ENCODE data around the gene DRC3.

DRC3 gene

DNA sequence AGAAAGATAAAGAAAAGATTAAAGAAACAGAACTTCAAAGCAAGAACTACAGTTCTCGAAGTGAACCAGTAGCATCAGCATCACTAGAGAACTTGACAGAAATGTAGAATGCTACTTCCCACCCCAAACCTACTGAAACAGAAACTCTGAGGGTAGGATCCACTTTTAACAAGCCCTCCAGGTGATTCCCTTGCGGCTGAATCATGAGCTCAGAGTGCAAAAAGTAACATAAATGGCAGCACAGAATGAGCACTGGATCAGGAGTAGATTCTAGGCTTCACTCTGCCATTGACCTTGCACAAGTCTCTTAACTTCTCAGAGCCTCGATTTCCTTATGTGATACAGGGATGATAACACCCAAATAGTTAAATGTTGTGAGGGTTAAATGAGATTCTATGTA, 6.3 kb upstream of the DRC3 start:
- no peak for DNase-seq (ENCODE audit: low spot score)

DNA sequence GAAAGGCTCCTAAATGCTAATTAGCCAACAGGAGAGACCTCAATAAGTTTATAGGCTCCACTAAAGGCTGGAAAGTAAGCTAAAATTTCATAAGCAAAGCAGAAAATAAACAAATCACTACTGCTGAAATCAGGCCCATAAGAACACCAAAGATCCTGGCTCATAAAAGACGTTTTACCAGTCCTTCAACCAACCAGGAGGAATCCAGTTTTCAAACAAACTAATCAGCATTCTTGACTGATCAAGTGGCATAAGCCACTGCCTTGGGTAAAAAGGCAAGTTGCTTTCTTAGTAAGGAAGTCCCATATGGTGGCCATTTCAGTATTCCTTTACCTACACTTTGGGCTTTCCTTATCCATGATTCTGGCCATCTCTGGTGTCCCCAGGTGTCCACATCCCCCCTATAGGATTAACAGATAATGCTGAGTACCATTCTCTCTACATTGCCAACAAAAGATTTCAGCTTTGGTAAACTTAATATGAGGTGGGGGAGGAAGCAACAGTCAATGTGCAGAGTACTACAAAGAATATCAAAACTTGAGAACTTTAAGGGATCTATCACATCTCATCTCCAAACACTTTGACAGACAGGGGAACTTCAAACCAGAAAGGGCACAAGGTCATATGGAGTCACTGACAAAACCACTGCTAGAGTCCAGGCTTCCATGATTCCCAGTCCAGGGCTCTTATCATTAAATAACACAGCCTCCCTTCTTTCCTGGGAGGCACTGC, 1.8 kb upstream of the DRC3 start:
- no peak for DNase-seq (ENCODE audit: low spot score)

DNA sequence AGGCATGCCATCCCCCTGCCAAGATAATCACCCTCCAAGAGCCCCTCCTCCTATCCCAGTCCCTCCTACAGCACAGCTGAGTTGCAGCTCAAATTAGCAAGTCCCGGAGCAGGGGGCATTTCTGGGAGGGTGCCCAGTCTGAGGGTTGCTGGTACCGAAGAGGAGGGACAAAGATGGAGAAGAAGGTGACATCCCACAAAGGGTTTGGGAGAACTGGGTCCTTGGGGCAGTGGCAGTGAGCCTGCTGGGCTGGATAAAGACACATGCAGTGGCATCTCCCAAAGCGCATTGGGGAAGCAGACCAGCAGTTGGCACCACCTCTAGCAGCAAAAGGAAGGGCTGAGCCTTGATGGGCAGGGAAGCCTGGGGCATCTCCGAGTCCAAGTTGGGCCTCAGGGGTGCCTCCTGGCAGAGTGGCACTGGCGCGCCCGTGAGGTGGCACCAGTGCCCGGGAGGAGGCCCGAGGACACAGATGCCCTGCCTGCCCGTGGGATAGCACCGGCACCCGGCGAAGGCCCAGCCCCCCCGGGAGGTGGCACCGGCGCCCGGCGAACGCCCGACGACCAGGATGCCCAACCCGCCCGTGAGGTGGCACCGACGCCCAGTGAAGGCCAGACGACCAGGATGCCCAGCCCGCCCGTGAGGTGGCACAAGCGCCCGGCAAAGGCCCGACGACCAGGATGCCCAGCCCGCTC, 1.1 kb upstream of the DRC3 start:
- peak; percentile 6 for DNase-seq (ENCODE audit: low spot score)

- DNase-seq (ENCODE audit: low spot score), result no peak
These were observed 241 bp downstream of the DRC3 start for GRCh38 chr17:17972952-17973254.

DNA sequence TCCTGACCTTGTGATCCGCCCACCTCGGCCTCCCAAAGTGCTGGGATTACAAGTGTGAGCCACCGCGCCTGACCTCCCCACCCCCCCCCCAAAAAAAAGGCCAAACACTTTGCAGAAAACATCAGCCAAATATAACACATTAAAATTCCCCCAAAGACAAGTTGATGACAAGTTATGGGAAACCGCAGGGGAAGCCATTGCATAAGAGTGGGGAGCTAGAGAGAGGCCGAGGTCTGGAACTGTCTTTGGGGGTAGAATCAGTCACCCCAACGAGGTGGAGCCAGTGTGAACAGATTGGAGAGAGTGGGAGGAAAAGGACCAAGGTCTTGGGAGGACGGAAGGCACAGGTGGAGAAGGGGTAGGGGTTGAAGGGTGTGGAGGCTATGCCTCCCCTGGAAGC, 2.8 kb downstream of the DRC3 start:
- DNase-seq (ENCODE audit: low spot score), result no peak

DNA sequence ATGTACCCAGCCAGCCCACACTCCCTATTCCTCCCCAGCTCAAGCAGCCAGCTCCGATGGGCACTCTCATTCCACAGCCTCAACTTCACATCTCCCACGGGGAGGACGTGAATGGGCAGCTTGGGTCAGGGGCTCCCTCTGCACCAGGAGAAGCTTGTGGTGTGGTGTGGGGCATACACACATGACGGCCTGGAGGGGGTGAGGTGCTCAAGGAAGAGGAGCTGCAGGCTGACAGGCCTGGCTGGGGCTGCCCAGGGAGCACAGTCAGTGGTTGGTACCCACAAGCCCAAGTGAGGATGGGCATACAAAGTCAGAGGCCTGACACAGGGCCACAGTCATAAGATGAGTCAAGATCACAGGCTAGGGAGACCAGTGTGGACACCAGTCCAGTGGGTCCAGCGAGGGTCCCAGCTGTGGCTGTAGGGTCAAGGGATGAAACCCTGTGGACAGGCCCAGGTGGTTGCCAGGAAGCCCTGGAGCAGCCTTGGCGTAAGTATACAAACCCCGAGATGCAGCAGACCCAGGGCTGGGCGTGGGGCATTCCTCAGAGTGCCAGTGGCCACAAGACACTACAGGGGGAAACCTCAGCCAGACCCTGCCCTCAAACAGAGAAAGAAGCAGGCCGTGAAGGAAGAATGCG, 4.4 kb downstream of the DRC3 start:
- no peak for DNase-seq (ENCODE audit: low spot score)

DNA sequence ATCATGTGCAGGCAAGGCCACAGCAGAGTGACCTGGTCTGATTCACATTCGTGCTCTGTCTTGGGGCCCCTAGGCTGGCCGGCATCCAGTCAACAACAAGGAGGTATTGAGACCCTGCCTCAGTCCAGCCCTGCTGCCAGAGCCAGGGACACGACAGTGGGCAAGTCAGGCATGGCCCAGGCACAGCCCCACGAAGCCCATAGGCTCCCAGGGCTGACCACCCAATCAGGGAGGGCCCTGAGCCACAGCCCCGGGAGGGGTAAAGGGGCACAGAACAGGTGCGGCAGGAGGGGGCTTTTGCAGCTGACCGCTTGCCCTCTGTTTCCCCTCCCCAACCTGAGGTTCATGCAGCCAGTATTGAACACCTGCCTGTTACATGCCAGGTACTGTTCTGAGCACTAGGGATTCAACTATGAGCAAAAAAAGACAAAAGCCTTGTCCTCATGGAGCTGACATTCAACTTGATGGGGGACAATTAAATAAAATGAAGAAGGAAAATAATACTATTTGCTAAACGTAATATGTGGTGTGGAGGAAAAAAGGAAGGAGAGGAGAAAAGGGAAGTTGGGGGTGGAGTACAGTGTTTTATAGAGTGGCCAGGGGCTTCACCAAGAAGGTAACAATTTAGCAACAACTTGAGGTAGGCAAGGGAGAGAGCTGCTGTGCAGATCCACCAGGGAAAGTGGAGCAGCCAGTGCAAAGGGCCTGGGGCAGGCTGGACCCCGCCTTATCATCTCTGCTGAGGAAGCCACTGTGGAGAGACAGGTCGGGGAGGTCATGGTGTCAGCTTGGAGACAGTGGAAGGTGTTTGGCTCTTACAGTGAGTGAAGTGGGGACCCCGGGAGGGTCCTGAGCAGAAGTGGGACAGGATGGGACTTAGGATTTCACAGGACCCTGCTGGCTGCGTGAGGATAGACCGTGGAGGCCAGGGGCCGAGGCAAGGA, 6.1 kb downstream of the DRC3 start:
- DNase-seq (ENCODE audit: low spot score), result no peak

DNA sequence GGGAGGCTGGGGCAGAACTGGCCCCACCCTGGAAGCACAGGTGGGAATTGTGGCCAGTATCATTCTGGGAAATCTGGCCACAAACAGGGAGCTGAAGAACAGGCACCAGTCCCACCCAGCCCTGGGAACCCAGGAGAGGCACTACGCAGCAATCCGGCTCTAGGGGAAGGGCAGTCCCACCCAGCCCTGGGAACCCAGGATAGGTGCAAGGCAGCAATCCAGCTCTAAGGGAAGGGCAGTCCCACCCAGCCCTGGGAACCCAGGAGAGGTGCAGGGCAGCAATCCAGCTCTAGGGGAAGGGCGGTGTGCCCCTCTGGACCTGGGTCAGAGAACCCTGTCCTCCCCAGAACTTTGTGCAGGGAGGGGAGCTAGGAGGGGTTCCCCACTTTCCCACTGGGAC, 7.1 kb downstream of the DRC3 start:
- no peak for DNase-seq (ENCODE audit: low spot score)

- no peak for DNase-seq (ENCODE audit: low spot score)
These were observed 8.7 kb downstream of the DRC3 start for GRCh38 chr17:17981330-17981729.

GRCh38 chr17:17982801-17983200, 10.1 kb downstream of the DRC3 start:
- DNase-seq (ENCODE audit: low spot score), result no peak

DNA sequence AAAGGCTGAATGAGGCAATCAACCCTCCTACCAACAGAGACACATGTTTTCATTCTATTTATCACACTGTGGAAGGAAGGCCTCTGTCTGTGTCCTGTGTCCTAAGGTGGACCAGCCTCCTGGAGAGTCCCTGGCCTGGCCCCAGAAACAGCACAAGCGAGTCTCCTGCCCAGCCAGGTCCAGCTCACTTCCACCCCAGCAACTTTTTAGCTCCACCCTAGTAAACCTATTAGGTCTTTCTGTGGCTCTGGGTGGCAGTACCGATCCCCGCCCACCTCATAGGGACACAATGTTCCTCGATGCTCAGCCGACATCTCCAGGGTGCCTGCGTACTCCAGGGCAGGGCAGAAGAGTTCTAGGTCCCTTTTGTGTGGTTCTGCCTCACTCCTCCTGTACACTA, 10.7 kb downstream of the DRC3 start:
- DNase-seq (ENCODE audit: low spot score), result no peak

DNA sequence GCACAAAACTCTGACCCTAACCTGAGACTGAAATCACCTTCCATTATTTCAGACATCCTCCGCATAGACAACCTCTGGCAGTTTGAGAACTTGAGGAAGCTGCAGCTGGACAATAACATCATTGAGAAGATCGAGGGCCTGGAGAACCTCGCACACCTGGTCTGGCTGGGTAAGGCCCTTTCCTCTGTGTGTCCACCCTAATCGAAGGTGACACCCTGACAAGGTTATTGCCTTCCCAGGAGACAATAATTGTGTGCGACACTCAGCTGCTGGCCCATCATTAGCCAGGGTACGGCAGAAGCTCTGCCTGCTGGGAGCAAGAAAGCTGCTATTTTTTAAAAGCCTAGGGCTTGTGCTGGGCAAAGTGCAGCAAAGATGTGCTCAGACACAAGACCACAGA, 11.1 kb downstream of the DRC3 start:
- no peak for DNase-seq (ENCODE audit: low spot score)

DNA sequence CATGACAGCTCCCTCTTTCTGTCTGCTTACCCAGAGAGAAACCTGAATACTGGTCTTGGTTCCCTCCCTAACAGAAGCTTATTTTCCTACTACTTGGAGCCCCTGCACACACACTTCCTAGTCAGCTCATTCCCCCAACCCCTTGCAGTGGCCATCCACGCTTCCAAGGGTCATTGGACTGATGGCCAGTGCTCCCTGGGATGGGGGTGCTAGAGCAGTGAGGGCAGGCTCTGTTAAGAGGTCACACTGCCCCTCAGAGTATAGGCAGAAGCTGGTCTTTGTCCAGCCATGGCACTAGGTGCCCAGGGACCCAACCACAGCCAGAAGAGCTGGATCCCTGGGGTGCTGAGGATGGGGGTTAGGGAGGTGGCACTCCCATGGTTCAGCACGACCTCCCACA, 12.5 kb downstream of the DRC3 start:
- DNase-seq (ENCODE audit: low spot score), result no peak

- DNase-seq (ENCODE audit: low spot score), result no peak
These were observed 12.9 kb downstream of the DRC3 start for GRCh38 chr17:17985555-17985954.

DNA sequence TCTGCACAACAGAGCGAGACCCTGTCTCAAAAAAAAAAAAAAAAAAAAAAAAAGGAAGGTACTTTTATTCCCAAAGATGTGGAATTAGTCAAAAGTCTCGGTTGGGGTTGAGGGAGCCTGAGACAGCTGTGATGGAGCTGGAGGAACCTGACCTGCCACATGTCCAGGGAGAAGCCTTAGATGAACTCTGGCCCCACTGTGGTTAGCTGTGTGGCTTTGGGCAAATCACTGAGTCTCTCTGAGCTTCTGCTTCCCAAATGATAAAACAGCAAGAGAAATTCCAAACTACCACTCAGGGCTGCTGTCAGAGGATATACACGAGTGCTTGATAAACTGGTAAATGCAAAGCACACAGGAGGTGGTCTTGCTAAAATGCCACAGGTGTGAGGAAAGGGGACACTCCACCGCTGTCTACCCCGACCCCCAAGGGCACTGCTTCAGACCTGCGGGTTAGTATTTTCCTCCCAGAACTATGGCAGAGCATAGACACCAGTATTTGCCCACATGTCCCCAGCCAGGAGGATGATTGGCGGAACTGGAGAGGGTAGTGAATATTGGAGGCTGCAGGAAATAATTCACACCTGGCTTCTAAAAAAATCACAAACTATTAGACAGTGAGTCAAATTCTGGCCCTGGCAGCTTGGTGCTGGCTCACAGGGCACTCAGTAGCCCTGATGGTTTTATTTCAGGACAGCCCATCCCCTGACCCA, 14.7 kb downstream of the DRC3 start:
- DNase-seq (ENCODE audit: low spot score), result no peak

DNA sequence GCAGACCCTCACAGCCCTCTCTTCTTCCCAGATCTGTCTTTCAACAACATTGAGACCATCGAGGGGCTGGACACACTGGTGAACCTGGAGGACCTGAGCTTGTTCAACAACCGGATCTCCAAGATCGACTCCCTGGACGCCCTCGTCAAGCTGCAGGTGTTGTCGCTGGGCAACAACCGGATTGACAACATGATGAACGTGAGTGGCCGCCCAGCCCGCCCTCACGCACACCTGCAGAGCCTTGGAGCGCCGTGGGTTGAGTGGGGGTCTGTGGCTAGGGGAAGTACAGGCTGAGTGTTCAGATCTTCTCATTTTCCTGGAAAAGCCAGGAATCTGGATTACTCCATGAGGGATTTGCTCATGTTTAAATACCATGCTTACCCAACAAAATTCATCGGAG, 15.2 kb downstream of the DRC3 start:
- no peak for DNase-seq (ENCODE audit: low spot score)

- no peak for DNase-seq (ENCODE audit: low spot score)
These were observed 15.8 kb downstream of the DRC3 start for GRCh38 chr17:17988427-17988945.

DNA sequence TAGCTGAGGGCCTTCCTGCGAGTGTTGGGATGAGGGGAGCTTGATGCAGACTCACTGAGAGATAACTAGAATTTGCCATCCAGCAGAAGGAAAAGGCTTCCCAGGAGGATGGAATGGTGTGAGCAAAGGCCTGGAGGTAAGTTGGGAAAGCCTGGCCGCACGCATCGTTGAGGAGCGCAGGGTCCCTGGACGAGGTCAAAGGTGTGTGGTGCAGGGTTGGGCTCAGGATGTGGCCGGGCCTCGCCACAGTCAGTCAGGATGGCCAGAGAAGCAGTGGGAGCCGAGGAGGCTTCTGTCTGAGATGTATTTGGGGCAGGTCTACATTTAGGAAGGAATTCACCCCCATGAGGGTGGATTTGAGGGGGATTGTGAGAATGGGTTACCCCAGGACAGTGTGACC, 16.4 kb downstream of the DRC3 start:
- DNase-seq (ENCODE audit: low spot score), result no peak

- no peak for DNase-seq (ENCODE audit: low spot score)
These were observed 17.0 kb downstream of the DRC3 start for GRCh38 chr17:17989618-17990017.

GRCh38 chr17:17990282-17990681, 17.6 kb downstream of the DRC3 start:
- DNase-seq (ENCODE audit: low spot score), result no peak

DNA sequence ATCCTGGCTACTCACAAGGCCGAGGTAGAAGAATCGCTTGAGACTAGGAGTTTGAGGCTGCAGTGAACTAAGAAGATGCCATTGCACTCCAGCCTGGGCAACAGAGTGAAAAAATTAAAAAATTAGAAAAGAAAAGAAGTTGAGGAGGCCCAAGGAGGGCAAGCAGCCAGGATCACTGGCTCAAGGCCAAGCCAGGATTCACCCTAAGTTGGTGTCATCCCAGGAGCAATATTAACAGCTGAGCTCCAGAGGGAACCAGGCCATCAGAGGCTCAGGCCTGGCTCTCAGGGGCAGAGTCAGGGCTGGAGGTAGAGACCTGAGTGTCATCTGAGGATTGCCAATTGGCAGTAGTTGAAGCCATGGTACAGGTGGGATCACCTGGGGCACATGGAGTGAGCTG, 20.7 kb downstream of the DRC3 start:
- no peak for DNase-seq (ENCODE audit: low spot score)

GRCh38 chr17:17993852-17994251, 21.2 kb downstream of the DRC3 start:
- DNase-seq (ENCODE audit: low spot score), result no peak

Data from LoVo (cell line).